WI38 (cell line): Measurements from ENCODE around the gene USP10.

ENCODE experiments used
- H3K4me3 ChIP-seq: 2 replicates; pipeline ENCODE4 v1.5.1; 2011; ENCODE audit warnings: low read depth, mild to moderate bottlenecking, control low read depth, low read length
- TF ChIP-seq, protein P1 (sequence below): IDR thresholded peaks from 2 replicates; pipeline ENCODE4 v1.5.1; 2012; ENCODE audit warnings: low read depth, mild to moderate bottlenecking, control low read depth, low read length

The USP10 gene

GRCh38 chr16:84675423-84675822 lies 24.4 kb upstream of the USP10 start:
- TF ChIP-seq, protein P1, sequence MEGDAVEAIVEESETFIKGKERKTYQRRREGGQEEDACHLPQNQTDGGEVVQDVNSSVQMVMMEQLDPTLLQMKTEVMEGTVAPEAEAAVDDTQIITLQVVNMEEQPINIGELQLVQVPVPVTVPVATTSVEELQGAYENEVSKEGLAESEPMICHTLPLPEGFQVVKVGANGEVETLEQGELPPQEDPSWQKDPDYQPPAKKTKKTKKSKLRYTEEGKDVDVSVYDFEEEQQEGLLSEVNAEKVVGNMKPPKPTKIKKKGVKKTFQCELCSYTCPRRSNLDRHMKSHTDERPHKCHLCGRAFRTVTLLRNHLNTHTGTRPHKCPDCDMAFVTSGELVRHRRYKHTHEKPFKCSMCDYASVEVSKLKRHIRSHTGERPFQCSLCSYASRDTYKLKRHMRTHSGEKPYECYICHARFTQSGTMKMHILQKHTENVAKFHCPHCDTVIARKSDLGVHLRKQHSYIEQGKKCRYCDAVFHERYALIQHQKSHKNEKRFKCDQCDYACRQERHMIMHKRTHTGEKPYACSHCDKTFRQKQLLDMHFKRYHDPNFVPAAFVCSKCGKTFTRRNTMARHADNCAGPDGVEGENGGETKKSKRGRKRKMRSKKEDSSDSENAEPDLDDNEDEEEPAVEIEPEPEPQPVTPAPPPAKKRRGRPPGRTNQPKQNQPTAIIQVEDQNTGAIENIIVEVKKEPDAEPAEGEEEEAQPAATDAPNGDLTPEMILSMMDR: no peak
- no peak overlapping the region for H3K4me3 ChIP-seq

DNA sequence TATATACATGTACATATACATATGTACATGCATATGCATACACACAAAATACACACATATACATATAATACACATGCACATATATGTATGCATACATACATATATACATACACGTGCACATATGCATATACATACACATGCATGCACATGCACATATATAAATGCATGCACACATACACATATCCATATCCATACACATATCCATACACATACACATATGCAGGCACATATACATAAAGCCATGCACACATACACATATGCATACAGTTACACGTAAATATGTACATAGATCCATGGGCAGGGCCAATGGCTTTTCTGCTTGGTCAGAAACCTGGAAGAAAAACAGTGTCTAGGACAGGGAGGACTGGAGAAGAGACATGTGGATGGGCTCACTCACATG lies 23.9 kb upstream of the USP10 start:
- TF ChIP-seq, protein P1: no peak
- H3K4me3 ChIP-seq: no peak overlapping the region

DNA sequence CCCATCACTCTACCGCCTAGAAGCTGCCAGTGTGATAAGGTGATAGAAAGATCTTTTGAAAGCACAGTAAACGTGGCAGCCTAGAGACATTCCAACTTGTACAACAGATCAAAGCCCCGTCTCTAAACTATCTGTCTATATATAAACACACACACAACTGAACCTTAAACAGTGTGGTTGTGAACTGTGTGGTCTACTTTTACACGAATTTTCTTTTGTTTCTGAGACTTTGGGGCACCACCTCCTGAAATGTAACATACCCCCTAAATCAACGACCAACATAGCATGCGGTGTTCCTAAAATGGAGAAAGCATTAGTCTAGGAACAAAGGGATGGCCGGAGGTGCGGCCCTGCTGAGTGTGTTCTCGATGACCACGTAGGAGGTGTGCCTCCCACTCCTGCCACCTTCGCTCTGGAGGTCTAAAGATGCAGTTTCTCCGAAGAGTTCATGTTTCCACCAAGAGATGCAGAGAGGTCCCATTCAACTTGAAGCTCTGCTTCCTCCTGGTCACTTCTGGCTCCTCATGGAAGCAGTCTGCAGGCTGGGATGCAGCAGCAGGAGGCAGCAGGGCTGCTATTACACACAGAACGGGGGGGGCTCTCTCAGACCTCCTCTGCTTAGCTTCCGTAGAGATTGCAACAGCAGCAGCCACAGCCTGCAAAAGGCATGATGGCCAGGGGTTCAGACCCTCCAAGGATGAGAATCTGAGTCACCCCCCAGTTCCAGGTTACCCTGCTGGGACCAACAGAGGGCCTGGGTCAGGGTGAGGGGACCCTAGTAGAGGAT lies 22.6 kb upstream of the USP10 start:
- no peak overlapping the region for H3K4me3 ChIP-seq
- TF ChIP-seq, protein P1: no peak

GRCh38 chr16:84677849-84678248 lies 22.0 kb upstream of the USP10 start:
- TF ChIP-seq, protein P1: no peak

GRCh38 chr16:84678541-84678940 lies 21.3 kb upstream of the USP10 start:
- TF ChIP-seq, protein P1: no peak

More at GRCh38 chr16:84677849-84678248, 22.0 kb upstream of the USP10 start:
- H3K4me3 ChIP-seq: no peak overlapping the region

DNA sequence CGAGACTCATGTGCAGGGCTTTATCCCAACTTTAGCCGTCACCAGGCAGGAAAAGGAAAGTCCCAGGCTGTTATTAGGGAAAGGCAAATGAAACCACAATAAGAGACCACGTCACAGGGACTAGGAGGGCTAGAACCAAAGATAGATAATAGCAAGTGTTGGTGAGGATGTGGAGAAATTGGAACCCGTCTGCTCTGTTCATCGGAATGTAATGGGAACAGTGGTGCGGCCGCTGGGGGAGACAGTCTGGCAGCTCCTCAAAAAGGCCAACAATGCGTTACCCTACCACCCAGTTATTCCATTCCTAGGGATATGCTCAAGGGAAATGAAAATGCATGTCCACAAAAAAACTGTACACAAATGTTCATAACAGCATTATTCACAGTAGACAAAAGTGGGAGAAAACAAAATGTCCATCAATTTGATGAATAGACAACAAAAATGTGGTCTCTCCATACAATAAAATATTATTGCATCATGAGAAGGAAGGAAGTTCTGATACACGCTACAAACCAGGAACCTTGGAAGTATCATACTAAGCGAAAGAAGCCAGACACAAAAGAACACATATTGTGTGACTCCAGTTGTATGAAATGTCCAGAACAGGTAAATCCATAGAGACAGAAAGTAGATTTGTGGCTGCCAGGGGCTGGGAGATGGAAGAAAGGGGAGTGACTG lies 19.5 kb upstream of the USP10 start:
- TF ChIP-seq, protein P1: no peak
- no peak overlapping the region for H3K4me3 ChIP-seq

More at GRCh38 chr16:84678541-84678940, 21.3 kb upstream of the USP10 start:
- H3K4me3 ChIP-seq: no peak overlapping the region
